Ovary (tissue), 3 donors: ENCODE results near the gene CFAP65.

Experiments
- POLR2A ChIP-seq: fragments of 450-650 bp; IDR thresholded peaks from one replicate; pipeline ENCODE4 v1.6.1; 2017; ENCODE audit warnings: antibody characterized with exemption, mild to moderate bottlenecking, moderate library complexity
- TF ChIP-seq, protein P1 (sequence below), 3 donors: fragments of 450-650 bp in 2 of 3; fragments of 200-600 bp in 1 of 3; IDR thresholded peaks; one replicate each; pipeline versions ENCODE4 v1.5.1 to v1.8.0; 2016 to 2022; ENCODE audit warnings: antibody characterized with exemption in 3 of 3, mild to moderate bottlenecking in 1 of 3
- donor health status: DM: no; HTN: no; CAD: no.

DNA sequence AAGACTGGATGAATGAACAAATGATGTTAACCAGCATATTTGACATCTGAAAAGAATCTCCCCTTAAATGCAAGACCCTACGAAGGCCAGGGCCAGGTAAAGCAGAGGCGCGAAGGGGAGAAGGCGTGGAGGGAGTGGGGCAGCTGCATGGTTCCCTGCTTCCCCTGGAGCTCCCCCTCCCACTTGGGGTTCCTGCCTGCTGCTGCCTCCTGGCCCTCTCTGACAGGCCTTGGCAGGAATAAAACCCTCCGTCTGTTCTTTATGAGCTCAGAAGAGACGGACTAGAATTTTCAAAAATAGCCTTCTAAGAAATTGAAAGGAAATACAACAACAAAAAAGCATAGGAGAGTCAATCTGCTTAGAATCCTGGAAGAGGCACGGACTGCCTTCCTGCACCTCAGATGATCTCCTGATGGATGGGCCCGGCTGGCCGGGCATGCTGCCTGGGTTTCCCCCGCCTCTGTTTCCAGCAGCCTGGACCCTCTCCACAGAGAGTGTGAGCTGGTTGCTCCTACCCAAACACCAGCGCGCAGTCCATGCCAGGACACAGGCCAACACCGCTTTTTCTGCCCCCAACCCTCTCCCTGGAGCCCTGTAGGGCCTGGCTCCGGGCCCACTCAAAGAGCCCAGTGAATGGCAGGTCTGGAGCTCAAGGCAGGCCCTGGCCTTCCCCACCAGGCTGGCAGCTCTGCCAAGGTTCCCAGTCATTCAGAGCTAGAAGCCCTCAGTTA, 23.9 kb downstream of the CFAP65 start:
- TF ChIP-seq, protein P1, sequence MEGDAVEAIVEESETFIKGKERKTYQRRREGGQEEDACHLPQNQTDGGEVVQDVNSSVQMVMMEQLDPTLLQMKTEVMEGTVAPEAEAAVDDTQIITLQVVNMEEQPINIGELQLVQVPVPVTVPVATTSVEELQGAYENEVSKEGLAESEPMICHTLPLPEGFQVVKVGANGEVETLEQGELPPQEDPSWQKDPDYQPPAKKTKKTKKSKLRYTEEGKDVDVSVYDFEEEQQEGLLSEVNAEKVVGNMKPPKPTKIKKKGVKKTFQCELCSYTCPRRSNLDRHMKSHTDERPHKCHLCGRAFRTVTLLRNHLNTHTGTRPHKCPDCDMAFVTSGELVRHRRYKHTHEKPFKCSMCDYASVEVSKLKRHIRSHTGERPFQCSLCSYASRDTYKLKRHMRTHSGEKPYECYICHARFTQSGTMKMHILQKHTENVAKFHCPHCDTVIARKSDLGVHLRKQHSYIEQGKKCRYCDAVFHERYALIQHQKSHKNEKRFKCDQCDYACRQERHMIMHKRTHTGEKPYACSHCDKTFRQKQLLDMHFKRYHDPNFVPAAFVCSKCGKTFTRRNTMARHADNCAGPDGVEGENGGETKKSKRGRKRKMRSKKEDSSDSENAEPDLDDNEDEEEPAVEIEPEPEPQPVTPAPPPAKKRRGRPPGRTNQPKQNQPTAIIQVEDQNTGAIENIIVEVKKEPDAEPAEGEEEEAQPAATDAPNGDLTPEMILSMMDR (IDR thresholded peaks at IDR 0.05), result no peak
- TF ChIP-seq POLR2A, result no peak
